ENCODE results near the gene RHO.

RHO gene

DNA sequence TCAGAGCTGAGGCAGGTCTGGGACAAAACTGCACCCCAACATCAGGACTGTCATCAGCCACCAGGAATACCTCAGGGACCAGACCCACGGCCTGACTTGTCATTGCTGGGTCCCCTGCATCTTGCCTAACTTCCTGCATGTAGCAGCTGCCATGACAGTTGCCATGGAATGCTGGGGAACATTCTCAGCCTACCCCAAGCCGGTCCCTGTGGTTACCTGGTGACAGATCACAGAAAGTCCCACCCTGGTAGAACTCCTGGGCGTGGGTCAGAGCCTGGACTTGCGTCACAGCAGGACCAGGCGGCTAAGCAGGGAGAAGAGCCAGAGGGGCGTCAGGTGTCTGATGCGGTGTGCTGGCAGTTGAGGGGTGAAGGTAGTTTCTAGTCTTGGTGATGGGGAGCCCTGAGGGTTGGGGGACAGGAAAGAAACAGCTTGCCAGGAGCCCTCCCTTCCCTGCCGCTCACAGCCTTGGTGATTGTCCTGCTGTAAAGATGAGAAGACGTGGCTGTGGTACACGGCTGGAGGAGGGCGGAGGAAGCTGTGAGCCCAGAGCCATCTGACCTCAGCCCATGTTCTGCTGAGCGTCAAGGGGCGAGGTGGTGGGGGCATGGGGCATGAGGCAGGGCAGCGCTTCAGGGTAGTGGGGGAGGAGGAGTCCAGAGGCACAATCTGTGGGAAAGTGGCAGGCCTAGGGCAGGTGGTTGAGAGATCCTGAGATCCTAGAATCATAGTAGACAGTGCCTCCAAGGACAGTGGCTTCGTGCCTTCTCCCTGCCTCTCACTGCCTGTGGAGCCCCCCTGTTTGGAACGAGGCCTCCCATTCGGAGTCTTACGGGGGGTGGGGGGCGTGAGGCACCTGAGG, 19.9 kb downstream of the RHO start:
- DNase-seq, result no peak

DNA sequence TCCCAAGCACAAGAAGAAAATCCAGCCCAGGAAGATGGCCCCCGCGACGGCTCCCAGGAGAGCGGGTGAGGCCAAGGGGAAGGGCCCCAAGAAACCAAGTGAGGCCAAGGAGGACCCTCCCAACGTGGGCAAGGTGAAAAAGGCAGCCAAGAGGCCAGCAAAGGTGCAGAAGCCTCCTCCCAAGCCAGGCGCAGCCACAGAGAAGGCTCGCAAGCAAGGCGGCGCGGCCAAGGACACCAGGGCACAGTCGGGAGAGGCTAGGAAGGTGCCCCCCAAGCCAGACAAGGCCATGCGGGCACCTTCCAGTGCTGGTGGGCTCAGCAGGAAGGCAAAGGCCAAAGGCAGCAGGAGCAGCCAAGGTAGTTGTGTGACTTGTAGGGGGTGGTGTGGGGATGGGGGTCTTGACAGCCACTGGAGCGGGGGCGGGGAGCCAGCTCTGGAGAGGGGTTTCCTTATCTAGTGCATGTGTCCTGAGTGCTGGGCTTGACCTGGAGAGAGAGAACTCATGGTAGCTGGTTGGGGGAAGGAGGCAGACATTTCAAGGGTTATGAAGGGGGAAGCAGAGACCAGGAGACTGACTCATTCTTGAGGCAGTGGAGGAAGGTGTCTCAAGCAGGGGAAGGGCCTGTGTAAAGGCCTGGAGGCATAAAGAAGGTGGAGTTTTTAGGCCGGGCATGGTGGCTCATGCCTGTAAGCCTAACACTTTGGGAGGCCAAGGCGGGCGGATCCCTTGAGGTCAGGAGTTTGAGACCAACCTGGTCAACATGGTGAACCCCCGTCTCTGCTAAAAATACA, 20.8 kb downstream of the RHO start:
- DNase-seq, result no peak

DNA sequence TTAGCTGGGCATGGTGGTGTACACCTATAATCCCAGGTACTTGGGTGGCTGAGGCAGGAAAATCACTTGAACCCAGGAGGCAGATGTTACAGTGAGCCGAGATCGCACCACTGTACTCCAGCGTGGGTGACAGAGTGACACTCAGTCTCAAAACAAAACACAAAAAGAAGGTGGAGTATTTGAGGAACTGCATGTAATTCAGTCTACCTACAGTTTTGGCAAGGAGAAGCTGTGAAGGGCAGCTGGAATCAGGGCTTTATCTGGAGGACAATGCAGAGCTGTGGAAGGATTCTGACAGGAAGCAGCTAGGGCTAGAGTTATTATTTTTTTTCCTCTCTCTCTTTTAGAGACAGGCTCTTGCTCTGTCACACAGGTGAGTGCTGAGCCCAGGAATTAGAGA, 21.4 kb downstream of the RHO start:
- DNase-seq, result no peak

DNA sequence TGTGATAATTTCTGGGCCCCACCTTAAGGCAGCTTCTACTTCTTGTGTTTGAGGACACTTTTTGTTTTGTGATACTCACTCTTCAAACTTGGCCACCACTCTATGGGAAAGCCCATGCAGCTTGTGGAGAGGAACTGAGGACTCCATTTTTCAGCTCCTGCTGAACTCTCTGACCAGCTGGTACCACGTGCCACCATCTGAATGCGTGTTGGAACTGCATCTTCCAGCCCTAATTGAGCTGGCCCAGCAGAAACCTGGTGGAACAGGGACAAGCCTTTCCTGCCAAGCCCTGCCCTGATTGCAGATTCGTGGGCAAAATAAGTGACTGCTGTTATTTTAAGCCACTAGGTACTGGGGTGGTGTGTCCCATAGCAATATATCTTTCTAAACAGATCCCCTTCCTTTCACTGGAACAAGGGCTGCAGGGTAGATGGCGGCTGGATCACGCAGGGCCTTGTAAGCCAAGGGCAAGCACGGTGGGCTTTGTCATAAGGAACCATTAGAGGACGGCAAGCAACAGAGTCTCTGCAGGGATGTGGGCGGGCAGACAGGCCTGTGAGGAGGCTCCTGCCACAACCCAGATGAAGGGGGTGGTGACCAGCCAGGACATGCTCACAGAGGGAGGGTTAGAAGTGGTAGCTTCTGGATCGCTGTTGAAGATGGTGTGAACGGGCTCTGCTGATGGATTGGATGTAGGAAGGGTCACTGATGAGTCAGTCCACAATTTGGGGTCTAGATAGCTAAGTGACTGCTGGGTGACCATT, 24.0 kb downstream of the RHO start:
- peak; percentile 6 for DNase-seq

DNA sequence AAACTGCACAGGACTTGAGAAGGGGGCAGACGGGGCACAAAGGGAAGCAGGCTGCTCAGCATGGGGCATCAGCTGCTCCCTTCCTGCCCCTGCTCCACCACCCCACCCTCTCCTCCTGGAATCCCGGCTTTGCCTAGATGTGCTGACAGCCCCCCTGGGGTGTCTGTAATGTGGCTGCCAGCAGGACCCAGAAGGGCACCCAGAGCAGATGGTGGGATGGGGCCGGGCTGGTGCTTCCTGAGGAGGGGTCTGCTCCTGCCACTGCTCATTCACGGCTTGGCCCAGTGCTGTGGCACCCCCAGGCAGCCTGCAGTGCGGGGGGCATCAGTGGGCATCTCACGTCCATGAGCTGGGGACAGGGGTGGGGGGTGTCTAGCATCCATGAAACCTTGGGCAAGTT, 24.7 kb downstream of the RHO start:
- DNase-seq, result no peak

GRCh38 chr3:129553719-129554118, 25.3 kb downstream of the RHO start:
- no peak for DNase-seq

- no peak for DNase-seq
Observed at GRCh38 chr3:129554356-129555152, 26.1 kb downstream of the RHO start.

GRCh38 chr3:129555153-129555550, 26.7 kb downstream of the RHO start:
- no peak for DNase-seq

GRCh38 chr3:129555616-129556357, 27.3 kb downstream of the RHO start:
- DNase-seq, result no peak

DNA sequence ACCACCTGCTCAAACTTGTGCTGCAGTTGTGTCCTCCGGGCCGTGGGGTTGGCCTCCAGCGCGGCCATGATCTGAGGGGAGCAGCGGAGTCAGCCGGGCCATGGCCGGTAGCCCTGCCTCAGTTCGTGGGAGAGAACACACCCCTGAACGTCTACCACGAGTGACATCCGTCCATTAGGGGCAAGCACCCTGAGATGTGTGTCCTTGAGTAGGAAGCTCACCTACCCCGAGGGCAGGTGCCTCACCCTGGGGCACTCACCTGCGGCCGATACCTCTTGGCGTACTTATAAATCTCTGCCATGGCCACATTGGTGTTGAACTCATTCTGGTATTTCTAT, 27.9 kb downstream of the RHO start:
- DNase-seq, result no peak

- DNase-seq, result no peak
Observed at GRCh38 chr3:129556890-129557547, 28.6 kb downstream of the RHO start.

DNA sequence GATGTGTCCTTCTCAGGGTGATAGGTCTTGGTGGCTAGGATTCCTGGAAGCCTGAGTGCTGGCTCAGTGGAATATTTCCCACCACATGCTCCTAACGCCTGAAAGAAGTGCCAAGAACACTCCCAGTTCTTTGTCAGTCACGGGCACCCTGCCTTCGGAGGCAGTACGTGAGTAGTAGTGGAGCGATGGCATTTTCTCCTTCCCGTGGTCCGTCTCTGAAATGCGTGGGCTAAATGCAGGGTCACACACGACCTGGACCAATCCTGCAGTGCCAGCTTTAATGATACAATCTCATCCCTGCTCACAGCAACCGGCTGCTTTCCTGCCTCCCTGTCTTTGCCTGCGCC, 29.1 kb downstream of the RHO start:
- DNase-seq, result no peak

DNA sequence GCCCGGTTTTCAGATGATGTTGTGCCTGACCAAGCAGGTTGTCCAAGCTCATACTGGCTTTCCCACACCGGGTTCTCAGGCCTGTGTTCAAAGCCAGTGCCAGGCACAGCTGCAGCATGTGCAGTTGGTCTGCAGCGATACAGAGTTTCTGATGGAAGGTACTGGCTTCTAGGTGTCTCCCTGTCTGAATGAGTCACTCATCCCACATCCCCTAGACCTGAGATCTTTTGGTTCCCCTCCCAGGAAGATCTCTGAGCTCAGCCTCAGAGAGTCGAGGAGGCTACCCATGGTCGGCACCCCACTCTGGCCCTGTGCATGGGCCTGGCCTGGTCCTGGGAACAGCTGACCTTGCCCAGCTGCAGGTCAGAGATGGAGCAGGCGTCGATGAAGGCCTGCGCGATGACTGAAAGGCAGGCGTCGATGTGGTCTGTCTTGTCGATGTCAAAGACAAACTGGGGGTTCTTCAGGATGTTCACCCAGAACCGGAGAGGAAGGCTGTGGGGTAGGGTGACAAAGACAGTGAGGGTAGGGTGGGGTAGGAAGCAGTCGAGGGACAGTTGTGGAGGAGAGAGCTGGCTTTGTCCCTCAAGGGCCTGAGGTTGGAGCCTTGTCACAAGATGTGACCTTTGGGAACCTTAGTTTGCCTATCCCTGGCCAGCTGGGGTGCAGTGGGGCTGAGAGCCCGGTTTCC, 29.8 kb downstream of the RHO start:
- no peak for DNase-seq

GRCh38 chr3:129558772-129559564, 30.5 kb downstream of the RHO start:
- no peak for DNase-seq

- DNase-seq, result no peak
Observed at GRCh38 chr3:129559565-129560079, 31.2 kb downstream of the RHO start.

GRCh38 chr3:129560269-129560787, 31.9 kb downstream of the RHO start:
- no peak for DNase-seq

- DNase-seq, result no peak
Observed at GRCh38 chr3:129560911-129561594, 32.6 kb downstream of the RHO start.

DNA sequence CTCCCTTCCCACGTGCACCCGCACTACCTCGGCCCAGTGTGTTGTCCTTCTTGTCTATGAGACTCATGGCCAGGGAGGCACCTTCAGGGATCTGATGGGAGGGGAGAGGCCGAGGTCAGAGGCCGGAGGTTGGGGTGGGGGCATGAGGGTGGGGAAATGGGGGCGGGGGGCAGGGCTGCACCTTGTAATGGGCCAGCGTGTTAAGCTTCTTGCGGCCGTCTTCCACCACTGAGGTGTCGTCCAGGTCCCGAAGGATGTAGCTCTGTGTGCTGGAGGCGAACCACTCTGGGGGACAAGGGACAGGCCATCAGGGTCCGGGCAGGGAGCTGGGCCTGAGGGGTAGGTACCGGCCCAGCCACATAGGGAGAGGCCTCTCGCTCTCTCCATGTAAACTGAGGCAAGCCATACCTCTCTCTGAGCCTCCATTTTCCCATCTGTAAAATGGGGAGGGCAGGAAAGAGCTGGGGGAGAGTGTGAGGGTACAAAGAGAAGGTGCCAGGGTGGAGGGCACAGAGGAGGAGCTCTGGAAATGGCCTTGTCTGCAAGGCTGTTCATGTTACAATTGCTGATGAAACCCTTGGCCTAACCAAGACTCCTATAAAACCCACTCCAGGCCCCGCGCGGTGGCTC, 33.3 kb downstream of the RHO start:
- DNase-seq, result no peak

Data from NCI-H510A treated with DMSO at 0.1 percent for 48 hours (cell line).